HUES48 (cell line): ENCODE measurements around the gene TGM2.

ENCODE experiments used
- H3K27ac ChIP-seq: one replicate; pipeline ENCODE4 v1.7.0; 2013; ENCODE audit warnings: low read depth, low read length, inconsistent platforms
- H3K27me3 ChIP-seq: 2 replicates; pipeline ENCODE4 v1.6.1; 2013; ENCODE audit warnings: mild to moderate bottlenecking, low read length; ENCODE audit not compliant: control insufficient read depth, insufficient read depth
- H3K36me3 ChIP-seq: 2 replicates; pipeline ENCODE4 v1.6.1; 2013; ENCODE audit warnings: low read length; ENCODE audit not compliant: control insufficient read depth, insufficient read depth
- H3K4me1 ChIP-seq: 2 replicates; pipeline ENCODE4 v1.6.1; 2013; ENCODE audit warnings: mild to moderate bottlenecking, low read length; ENCODE audit not compliant: control insufficient read depth, insufficient read depth
- H3K4me3 ChIP-seq: 2 replicates; pipeline ENCODE4 v1.5.1; 2013; ENCODE audit warnings: mild to moderate bottlenecking, low read depth, low read length
- H3K9ac ChIP-seq: 2 replicates; pipeline ENCODE4 v1.6.1; 2013; ENCODE audit warnings: mild to moderate bottlenecking, low read depth, low read length, moderate library complexity
- H3K9me3 ChIP-seq: 2 replicates; pipeline ENCODE4 v1.6.1; 2013; ENCODE audit warnings: low read length; ENCODE audit not compliant: control insufficient read depth, insufficient read depth

TGM2 gene

DNA sequence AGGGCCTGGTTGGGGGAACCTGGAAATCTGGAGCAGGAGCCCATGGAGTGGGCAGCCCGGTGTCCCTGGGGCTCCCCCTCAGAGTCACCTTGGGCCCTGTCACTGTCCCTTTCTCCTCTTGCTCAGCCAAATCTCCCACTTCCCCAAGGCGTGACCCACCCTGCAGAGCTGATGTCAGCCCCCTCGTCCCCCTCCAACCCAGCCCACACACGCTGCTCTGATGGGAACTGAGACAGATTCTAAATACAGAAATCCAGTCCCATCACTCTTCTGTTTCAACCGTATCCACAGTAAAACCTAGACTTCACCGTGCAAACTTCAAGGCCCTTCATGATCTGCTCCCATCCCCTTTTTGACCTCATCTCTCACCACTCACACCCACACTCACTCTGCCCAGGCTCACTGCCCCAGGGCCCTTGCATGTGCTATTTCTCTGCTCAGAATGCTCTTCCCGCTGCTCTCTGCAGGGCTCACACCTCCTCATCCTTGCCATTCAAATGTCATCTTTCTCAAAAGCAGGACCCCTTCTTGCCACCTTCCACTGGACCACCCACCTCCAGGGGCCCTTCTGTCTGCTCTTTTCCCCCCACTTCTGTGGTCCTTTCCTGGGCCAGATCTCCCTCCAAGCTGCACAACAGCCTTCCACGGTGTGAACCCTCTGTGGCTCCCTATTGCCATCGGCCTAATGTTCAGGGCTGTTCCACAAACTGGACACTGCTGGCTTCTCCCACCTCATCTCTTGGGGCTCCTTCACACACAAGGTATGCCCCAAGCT lies 16.6 kb downstream of the TGM2 start:
- no peaks in the 10 kb centered on the region for H3K9me3 ChIP-seq
- H3K4me3 ChIP-seq = no peak overlapping the region
- no peak overlapping the region for H3K27ac ChIP-seq
- no peaks in the 10 kb centered on the region for H3K4me1 ChIP-seq
- no peaks in the 10 kb centered on the region for H3K36me3 ChIP-seq
- no peaks in the 10 kb centered on the region for H3K27me3 ChIP-seq
- no peak overlapping the region for H3K9ac ChIP-seq

DNA sequence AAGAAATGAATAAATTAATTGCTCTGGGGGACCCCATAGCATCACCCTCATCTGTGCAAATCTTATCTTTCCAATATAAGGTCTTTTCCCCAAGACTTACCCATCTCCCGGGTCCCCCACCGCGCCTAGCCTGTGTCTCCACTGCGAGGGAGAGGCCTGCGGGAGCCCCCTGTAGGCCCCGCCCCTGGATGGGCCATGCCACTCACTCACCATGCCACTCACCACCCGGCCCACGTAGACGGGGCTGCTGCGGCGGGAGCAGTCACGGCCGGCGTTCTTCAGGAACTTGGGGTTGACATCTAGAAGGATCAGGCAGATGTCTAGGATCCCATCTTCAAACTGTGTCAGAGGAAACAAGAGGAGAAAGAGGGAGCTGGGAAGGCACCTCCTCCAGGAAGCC lies 17.3 kb downstream of the TGM2 start:
- H3K4me1 ChIP-seq = no peaks in the 10 kb centered on the region
- no peak overlapping the region for H3K9ac ChIP-seq
- H3K27ac ChIP-seq = no peak overlapping the region
- no peaks in the 10 kb centered on the region for H3K9me3 ChIP-seq
- no peaks in the 10 kb centered on the region for H3K27me3 ChIP-seq
- H3K36me3 ChIP-seq = no peaks in the 10 kb centered on the region
- H3K4me3 ChIP-seq = no peak overlapping the region

DNA sequence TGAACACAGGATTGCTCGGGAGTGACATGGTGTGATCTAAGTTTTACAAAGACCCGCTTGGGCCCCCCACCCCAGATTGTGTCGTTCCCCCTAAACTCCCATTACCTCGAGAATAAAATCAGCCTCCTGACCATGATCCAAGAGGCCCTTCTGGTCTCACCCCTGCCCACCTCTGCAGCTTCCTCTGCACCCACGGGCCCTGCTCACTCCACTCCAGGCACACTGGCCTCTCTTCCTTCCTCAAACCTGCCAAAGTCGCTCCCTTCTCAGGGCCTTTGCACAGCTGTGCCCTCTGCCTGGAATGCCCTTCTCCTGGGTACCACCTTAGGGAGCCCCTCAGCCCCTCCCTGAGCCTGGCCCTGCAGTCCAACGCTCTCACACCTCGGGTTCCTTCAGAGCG lies 17.9 kb downstream of the TGM2 start:
- H3K9me3 ChIP-seq = no peaks in the 10 kb centered on the region
- H3K36me3 ChIP-seq = no peaks in the 10 kb centered on the region
- H3K9ac ChIP-seq = no peak overlapping the region
- H3K27me3 ChIP-seq = no peaks in the 10 kb centered on the region
- no peak overlapping the region for H3K27ac ChIP-seq
- no peaks in the 10 kb centered on the region for H3K4me1 ChIP-seq
- no peak overlapping the region for H3K4me3 ChIP-seq

DNA sequence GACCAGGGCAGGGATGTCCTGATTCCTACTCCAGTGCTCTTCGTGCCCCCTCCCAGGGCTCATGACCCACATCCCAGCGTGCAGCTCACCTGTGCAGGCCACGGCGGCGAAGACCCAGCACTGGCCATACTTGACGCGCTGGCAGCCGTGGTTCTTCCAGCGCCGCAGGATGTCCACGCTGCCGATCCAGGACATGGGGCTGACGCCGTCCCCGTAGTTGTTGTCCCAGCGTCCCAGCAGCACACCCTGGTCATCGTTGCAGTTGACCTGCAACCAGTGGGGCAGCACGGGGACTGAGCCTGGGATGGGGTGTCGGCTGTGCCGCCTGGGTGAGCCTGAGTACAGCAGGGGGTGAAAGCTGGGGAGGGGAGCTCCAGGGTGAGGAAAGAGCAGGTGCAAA lies 18.4 kb downstream of the TGM2 start:
- no peaks in the 10 kb centered on the region for H3K4me1 ChIP-seq
- no peak overlapping the region for H3K27ac ChIP-seq
- H3K27me3 ChIP-seq = no peaks in the 10 kb centered on the region
- no peaks in the 10 kb centered on the region for H3K36me3 ChIP-seq
- no peak overlapping the region for H3K9ac ChIP-seq
- H3K9me3 ChIP-seq = no peaks in the 10 kb centered on the region
- no peak overlapping the region for H3K4me3 ChIP-seq

DNA sequence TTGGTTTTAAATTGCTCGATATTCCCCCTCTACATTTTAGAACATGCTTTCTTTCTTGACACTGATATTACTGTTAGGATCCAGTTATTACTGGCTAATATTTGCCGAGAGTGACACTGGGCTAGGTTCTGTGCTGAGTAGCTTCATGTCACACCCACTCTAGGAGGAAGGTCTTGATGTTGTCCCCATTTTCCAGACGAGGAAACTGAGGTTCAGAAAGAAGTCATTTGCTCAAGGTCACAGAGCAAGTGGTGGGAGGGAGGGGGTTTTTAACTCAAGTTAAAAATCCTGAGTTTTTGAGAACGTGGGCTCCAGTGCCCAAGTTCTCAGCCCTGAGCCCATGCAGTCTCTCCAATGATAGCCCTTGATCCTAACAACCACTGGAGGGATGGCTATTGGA lies 18.9 kb downstream of the TGM2 start:
- no peak overlapping the region for H3K4me3 ChIP-seq
- no peaks in the 10 kb centered on the region for H3K27me3 ChIP-seq
- H3K9me3 ChIP-seq = no peaks in the 10 kb centered on the region
- no peak overlapping the region for H3K27ac ChIP-seq
- H3K4me1 ChIP-seq = no peaks in the 10 kb centered on the region
- no peaks in the 10 kb centered on the region for H3K36me3 ChIP-seq
- H3K9ac ChIP-seq = no peak overlapping the region

DNA sequence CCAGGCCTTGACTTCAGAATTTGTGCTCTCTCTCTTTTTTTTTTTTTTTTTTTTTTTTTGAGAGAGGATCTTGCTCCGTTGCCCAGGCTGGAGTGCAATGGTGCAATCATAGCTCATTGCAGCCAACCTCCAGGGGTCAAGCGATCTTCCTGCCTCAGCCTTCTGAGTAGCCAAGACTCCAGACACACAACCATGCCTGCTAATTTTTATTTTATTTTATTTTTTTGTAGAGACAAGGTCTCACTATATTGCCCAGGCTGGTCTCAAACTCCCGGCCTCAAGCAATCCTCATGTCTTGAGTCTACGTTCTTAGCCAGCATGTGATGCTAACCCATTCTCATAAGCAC lies 19.4 kb downstream of the TGM2 start:
- Histone ChIP-seq H3K9me3 (no peaks in the 10 kb centered on the region), H3K27me3 (no peaks in the 10 kb centered on the region), H3K27ac (no peak overlapping the region), H3K4me3 (no peak overlapping the region), H3K9ac (no peak overlapping the region), H3K36me3 (no peaks in the 10 kb centered on the region), H3K4me1 (no peaks in the 10 kb centered on the region)

DNA sequence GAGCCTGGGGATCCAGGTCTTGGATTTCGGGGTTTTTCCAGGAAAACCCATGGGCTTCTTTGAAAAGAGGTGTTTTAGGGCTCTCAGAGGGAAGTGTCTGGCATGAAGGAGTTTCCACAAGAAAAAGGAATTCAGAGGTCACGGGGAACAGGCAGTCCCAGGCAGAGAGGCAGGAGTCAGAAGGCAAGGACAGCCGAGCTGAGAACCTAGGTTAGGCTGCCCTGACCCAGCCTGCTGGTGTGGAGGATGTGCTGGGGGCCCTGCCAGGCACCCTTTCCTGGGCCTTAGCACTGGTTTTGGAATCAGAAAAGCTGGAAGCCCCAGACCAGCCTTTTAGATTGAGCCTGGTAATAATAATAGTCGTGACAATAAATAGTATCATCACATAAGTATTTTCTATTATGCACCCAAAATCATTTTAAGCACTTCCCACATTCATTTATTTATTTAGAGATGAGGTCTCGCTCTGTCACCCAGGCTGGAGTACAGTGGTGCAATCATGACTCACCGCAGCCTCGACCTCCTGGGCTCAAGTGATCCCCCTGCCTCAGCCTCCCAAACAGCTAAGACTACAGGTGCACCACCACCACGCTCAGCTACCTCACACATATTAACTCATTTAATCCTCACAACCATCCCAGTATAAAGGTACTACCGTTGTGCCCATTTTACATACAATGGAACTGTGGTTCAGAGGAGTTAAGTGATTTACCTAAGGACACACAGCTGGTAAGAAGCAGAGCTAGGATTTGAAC lies 19.9 kb downstream of the TGM2 start:
- Histone ChIP-seq H3K9me3 (no peaks in the 10 kb centered on the region), H3K36me3 (no peaks in the 10 kb centered on the region), H3K9ac (no peak overlapping the region), H3K4me1 (no peaks in the 10 kb centered on the region), H3K27ac (no peak overlapping the region), H3K27me3 (no peaks in the 10 kb centered on the region), H3K4me3 (no peak overlapping the region)

DNA sequence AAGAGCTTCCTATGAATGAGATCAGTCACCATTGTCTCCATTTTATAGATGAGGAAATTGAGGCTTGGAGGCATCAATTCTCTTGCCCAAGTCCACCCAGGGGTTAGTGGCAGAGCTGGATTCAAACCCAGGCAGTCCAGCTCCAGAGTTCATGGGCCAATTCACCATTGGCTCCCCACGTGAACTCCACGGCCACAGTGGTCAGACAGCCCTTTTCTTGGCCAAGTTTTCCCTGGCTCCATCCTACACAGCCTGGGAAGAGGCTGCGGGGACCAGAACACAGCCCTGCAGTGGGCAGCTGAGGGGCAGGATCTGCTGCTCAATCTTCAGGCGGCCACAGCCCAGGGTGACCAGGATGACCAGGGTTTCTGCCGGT lies 20.5 kb downstream of the TGM2 start:
- Histone ChIP-seq H3K36me3 (no peaks in the 10 kb centered on the region), H3K9ac (no peak overlapping the region)

DNA sequence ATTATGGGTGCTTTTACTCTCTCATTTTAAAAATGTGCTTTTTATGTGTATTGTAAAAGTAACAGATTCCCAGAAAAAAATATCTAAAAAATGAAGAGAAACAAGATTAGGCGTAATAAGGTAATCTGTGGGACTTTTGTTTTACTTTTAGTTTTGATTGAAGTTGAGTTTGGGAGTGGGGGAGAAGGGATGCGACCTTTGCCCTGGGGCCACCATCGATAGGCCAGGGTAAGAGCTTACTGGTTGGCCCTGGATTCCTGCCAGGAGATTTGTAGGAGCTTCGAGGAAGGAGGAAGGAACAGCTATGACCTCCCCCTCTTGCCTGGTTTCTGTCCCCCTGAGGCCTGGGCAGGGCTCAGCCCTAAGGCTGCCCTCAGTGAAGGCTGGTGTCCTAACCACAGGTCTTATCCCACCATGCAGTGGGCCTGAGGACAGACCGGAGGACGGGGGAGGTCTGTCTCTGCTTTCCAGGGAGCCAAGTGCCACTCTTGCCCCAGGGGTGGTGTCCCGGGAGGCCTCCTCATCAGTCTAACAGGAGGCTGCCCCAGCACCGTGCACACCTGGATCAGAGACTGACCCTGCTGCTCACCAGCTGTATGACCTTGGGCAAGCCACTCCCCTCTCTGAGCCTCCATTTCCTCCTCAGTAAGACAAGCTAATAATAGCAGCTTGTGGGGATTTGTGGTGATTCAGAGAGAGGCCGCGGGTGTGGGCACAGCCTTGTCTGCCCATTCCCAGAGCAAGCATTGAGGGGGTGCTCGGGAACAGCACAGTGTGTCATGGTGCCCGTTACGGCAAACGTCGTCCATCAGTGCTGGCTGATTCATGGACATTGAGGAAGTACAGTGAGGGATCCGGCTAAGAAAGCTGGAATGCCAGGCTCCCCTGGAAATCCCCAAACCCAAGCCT lies 21.2 kb downstream of the TGM2 start:
- Histone ChIP-seq H3K27me3 (no peaks in the 10 kb centered on the region), H3K9me3 (no peaks in the 10 kb centered on the region), H3K9ac (no peak overlapping the region), H3K4me1 (no peaks in the 10 kb centered on the region), H3K36me3 (no peaks in the 10 kb centered on the region), H3K27ac (no peak overlapping the region), H3K4me3 (no peak overlapping the region)

More for the DNA sequence above, 20.5 kb downstream of the TGM2 start:
- no peaks in the 10 kb centered on the region for H3K9me3 ChIP-seq
- no peak overlapping the region for H3K27ac ChIP-seq
- H3K27me3 ChIP-seq = no peaks in the 10 kb centered on the region
- H3K4me1 ChIP-seq = no peaks in the 10 kb centered on the region
- H3K4me3 ChIP-seq = no peak overlapping the region

DNA sequence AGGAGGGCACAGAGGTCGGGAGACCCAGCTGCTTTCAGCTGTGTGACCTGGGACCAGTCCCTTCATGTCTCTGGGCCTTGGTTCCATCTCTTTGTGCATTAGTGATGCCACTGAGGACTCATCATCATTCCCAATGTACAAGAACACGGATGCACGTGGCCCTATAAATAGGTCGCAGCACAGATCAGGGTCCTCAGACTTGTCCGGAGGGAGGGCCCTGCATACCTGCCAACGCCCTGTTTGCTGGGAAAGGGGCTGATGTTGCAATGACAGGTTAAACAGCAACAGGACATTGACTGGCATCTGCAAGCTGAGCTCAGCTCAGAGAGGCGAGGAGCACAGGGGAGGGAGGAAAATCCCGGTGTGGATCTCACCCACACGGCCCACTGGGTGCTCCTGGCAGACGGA lies 21.8 kb downstream of the TGM2 start:
- H3K9ac ChIP-seq = no peak overlapping the region
- H3K27me3 ChIP-seq = no peaks in the 10 kb centered on the region
- H3K9me3 ChIP-seq = no peaks in the 10 kb centered on the region
- H3K36me3 ChIP-seq = no peaks in the 10 kb centered on the region
- no peaks in the 10 kb centered on the region for H3K4me1 ChIP-seq
- no peak overlapping the region for H3K4me3 ChIP-seq
- H3K27ac ChIP-seq = no peak overlapping the region
